ENCODE measurements around the gene LDHB.

DNA sequence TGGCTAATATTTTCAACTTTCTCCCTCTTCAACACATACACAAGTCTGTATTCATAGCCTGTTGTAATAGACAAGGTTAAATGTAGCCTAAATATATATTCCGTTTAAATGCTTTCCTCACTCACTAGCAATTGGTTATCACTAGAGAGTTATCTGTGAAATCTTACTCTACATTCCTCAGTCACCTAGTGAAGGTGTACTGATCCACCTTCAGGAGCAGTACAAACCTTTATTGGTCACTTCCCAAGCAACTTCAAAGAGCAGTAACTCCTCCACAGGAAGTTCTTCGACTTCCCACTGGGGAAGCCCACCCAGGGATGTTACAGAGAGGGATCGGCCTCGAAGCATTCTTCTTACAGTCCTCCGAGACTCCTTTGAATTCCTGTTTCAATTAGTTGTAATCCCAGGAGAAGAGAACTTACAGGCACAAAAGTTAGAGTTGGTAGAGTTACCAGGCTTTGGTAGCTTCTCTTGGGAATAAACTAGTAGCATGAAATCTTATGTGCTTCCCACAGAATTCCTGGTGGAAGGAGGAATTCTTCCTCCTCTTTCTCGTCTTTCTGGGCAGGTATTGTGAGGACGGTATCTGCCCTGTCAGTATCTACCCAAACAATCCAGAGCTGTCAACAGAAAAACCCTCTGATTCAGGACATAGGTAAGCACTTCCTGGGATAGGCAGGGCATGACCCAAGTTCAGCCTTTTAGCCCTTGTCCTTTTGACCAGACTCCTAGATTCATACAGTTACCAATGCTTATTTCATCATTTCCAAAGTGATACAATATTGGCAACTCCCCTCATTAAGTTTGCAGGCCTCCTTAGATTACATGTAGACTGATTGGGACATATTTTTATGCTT lies 53.2 kb downstream of the LDHB start, which contains the start of gene GYS2:
- no peak for TF ChIP-seq POLR2A (IDR thresholded peaks at IDR 0.05)
- TF ChIP-seq, protein P1, sequence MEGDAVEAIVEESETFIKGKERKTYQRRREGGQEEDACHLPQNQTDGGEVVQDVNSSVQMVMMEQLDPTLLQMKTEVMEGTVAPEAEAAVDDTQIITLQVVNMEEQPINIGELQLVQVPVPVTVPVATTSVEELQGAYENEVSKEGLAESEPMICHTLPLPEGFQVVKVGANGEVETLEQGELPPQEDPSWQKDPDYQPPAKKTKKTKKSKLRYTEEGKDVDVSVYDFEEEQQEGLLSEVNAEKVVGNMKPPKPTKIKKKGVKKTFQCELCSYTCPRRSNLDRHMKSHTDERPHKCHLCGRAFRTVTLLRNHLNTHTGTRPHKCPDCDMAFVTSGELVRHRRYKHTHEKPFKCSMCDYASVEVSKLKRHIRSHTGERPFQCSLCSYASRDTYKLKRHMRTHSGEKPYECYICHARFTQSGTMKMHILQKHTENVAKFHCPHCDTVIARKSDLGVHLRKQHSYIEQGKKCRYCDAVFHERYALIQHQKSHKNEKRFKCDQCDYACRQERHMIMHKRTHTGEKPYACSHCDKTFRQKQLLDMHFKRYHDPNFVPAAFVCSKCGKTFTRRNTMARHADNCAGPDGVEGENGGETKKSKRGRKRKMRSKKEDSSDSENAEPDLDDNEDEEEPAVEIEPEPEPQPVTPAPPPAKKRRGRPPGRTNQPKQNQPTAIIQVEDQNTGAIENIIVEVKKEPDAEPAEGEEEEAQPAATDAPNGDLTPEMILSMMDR (IDR thresholded peaks at IDR 0.05) = no peak

All from sigmoid colon (tissue), 3 donors.